Measurements from ENCODE around the gene RAC2. TPM values are rescaled to one million over a fixed set of nuclear protein-coding genes. Genes with fewer than 3 reads are reported as not detected.
A peak's percentile ranks its signal among the peaks of the same experiment; 100 is the strongest.

Gene RAC2
- total RNA-seq, 1 donor from 2014 or later: 6.3 TPM

GRCh38 chr22:37262346-37262745, 18.3 kb upstream of the RAC2 start:
- no peak for TF ChIP-seq CTCF (IDR thresholded peaks at IDR 0.05; ENCODE audit: insufficient read depth, low read length, severe bottlenecking)
- Histone ChIP-seq H3K36me3 (ENCODE audit: control insufficient read depth, insufficient read depth, low read length) (no peaks in the 10 kb centered on the region), H3K4me3 (ENCODE audit: low read depth, low read length) (no peak overlapping the region), H3K27me3 (ENCODE audit: control insufficient read depth, insufficient read depth, low read length) (no peaks in the 10 kb centered on the region)
- DNase-seq (ENCODE audit: low read depth) (no peak), FAIRE-seq (no peak)

- TF ChIP-seq CTCF (IDR thresholded peaks at IDR 0.05; ENCODE audit: insufficient read depth, low read length, severe bottlenecking): peak; percentile 95
- DNase-seq (ENCODE audit: low read depth): no peak
- Histone ChIP-seq H3K4me3 (ENCODE audit: low read depth, low read length) (no peak overlapping the region), H3K36me3 (ENCODE audit: control insufficient read depth, insufficient read depth, low read length) (no peaks in the 10 kb centered on the region), H3K27me3 (ENCODE audit: control insufficient read depth, insufficient read depth, low read length) (no peaks in the 10 kb centered on the region)
- FAIRE-seq: no peak
These were observed 16.9 kb upstream of the RAC2 start for GRCh38 chr22:37260901-37261336.

GRCh38 chr22:37260155-37260795, 16.2 kb upstream of the RAC2 start:
- Histone ChIP-seq H3K27me3 (ENCODE audit: control insufficient read depth, insufficient read depth, low read length) (no peaks in the 10 kb centered on the region), H3K4me3 (ENCODE audit: low read depth, low read length) (no peak overlapping the region), H3K36me3 (ENCODE audit: control insufficient read depth, insufficient read depth, low read length) (no peaks in the 10 kb centered on the region)
- no peak for TF ChIP-seq CTCF (IDR thresholded peaks at IDR 0.05; ENCODE audit: insufficient read depth, low read length, severe bottlenecking)
- no peak for FAIRE-seq
- DNase-seq (ENCODE audit: low read depth): no peak

- H3K4me3 ChIP-seq (ENCODE audit: low read depth, low read length): no peak overlapping the region
- H3K36me3 ChIP-seq (ENCODE audit: control insufficient read depth, insufficient read depth, low read length): no peaks in the 10 kb centered on the region
- no peaks in the 10 kb centered on the region for H3K27me3 ChIP-seq (ENCODE audit: control insufficient read depth, insufficient read depth, low read length)
- DNase-seq (ENCODE audit: low read depth): peak; percentile 40
- peak; percentile 78 for TF ChIP-seq CTCF (IDR thresholded peaks at IDR 0.05; ENCODE audit: insufficient read depth, low read length, severe bottlenecking)
- no peak for FAIRE-seq
These were observed 15.5 kb upstream of the RAC2 start for GRCh38 chr22:37259540-37260029.

- FAIRE-seq (no peak), DNase-seq (ENCODE audit: low read depth) (no peak)
- Histone ChIP-seq H3K36me3 (ENCODE audit: control insufficient read depth, insufficient read depth, low read length) (no peaks in the 10 kb centered on the region), H3K4me3 (ENCODE audit: low read depth, low read length) (no peak overlapping the region), H3K27me3 (ENCODE audit: control insufficient read depth, insufficient read depth, low read length) (no peaks in the 10 kb centered on the region)
- no peak for TF ChIP-seq CTCF (IDR thresholded peaks at IDR 0.05; ENCODE audit: insufficient read depth, low read length, severe bottlenecking)
These were observed 14.8 kb upstream of the RAC2 start for GRCh38 chr22:37258753-37259401.
